IMR-90 (cell line): ENCODE data around the gene KLHL2. TPM values are rescaled to one million over a fixed set of nuclear protein-coding genes. Genes with fewer than 3 reads are reported as not detected.

ENCODE experiments used
- ATAC-seq: fragments of 200-7000 bp; cut with Tn5 transposase; 2 replicates; pipeline ENCODE4 v1.9.1; 2020; ENCODE audit warnings: low read depth, mild to moderate bottlenecking, moderate library complexity
- BruUV-seq: library from RNA; stranded (reverse); fragments of 400-500 nt; replicated peaks from 2 replicates; lab custom pipeline; 2021; lab: Mats Ljungman, UMichigan
- CTCF ChIA-PET: fragments of 300-600 bp; formaldehyde crosslinking; extraction: SDS; loops from one replicate; lab custom pipeline; 2021; ENCODE audit warnings: antibody characterized with exemption; lab: Yijun Ruan, JAX
- POLR2A ChIA-PET: fragments of 300-600 bp; sonication (Branson Sonifier 250); formaldehyde crosslinking; loops from one replicate; lab custom pipeline; 2022; ENCODE audit warnings: antibody characterized with exemption; ENCODE audit not compliant: unreplicated experiment; lab: Charles Lee
- DNase-seq: peaks from one replicate; pipeline ENCODE4 v3.0.0; 2013
- H2AFZ ChIP-seq: replicated peaks from 2 replicates; pipeline ENCODE3; 2013; ENCODE audit warnings: low read length, mild to moderate bottlenecking; ENCODE audit not compliant: poor library complexity
- H2AK5ac ChIP-seq: 2 replicates; pipeline ENCODE4 v1.6.1; 2013; ENCODE audit warnings: low read depth, low read length, inconsistent platforms
- H2AK9ac ChIP-seq: replicated peaks from 2 replicates; pipeline ENCODE3; 2013; ENCODE audit warnings: mild to moderate bottlenecking, low read depth, low read length, moderate library complexity; ENCODE audit not compliant: poor library complexity
- H2BK120ac ChIP-seq: 2 replicates; pipeline ENCODE4 v1.6.1; 2013; ENCODE audit warnings: low read depth, low read length, inconsistent platforms
- H2BK15ac ChIP-seq: 3 replicates; pipeline ENCODE4 v1.6.1; 2013; ENCODE audit warnings: low read depth, low read length, inconsistent platforms
- H2BK20ac ChIP-seq: 2 replicates; pipeline ENCODE4 v1.6.1; 2013; ENCODE audit warnings: low read depth, mild to moderate bottlenecking, inconsistent platforms, low read length, moderate library complexity
- H2BK5ac ChIP-seq: 2 replicates; pipeline ENCODE4 v1.6.1; 2013; ENCODE audit warnings: mild to moderate bottlenecking, low read depth, low read length, inconsistent platforms; ENCODE audit not compliant: poor library complexity, severe bottlenecking
- H3K14ac ChIP-seq: replicated peaks from 2 replicates; pipeline ENCODE4 v1.6.1; 2013; ENCODE audit warnings: low read depth, low read length, inconsistent platforms
- H3K18ac ChIP-seq: 2 replicates; pipeline ENCODE4 v1.6.1; 2013; ENCODE audit warnings: low read depth, low read length, control low read depth
- H3K23ac ChIP-seq: 2 replicates; pipeline ENCODE4 v1.6.1; 2013; ENCODE audit warnings: low read depth, low read length, inconsistent platforms
- H3K27ac ChIP-seq: 2 replicates; pipeline ENCODE4 v1.5.1; 2013; ENCODE audit warnings: mild to moderate bottlenecking, control low read depth, low read length; ENCODE audit not compliant: insufficient read depth
- H3K27me3 ChIP-seq: 2 replicates; pipeline ENCODE4 v1.6.1; 2013; ENCODE audit warnings: low read length; ENCODE audit not compliant: control insufficient read depth, insufficient read depth
- H3K36me3 ChIP-seq: 2 replicates; pipeline ENCODE4 v1.6.1; 2013; ENCODE audit warnings: low read length, mixed read lengths; ENCODE audit not compliant: control insufficient read depth, insufficient read depth
- H3K4ac ChIP-seq: 2 replicates; pipeline ENCODE4 v1.6.1; 2013; ENCODE audit warnings: low read depth, low read length, inconsistent platforms
- H3K4me1 ChIP-seq: 2 replicates; pipeline ENCODE4 v1.6.1; 2013; ENCODE audit warnings: low read length, mixed read lengths; ENCODE audit not compliant: control insufficient read depth, insufficient read depth
- H3K4me2 ChIP-seq: 2 replicates; pipeline ENCODE4 v1.6.1; 2013; ENCODE audit warnings: low read depth, mild to moderate bottlenecking, control low read depth, low read length, moderate library complexity
- H3K4me3 ChIP-seq: 2 replicates; pipeline ENCODE4 v1.5.1; 2013; ENCODE audit warnings: low read depth, mild to moderate bottlenecking, control low read depth, low read length, moderate library complexity; ENCODE audit not compliant: insufficient read depth
- H3K56ac ChIP-seq: 2 replicates; pipeline ENCODE4 v1.6.1; 2013; ENCODE audit warnings: low read length, inconsistent platforms; ENCODE audit not compliant: insufficient read depth; ENCODE audit errors: extremely low read depth
- H3K79me1 ChIP-seq, 2 experiments: 2 replicates each; pipeline ENCODE4 v1.6.1; 2013; ENCODE audit warnings: low read length in 2 of 2, inconsistent platforms in 1 of 2, low read depth in 1 of 2
- H3K9ac ChIP-seq: 2 replicates; pipeline ENCODE4 v1.6.1; 2013; ENCODE audit warnings: low read depth, low read length, control low read depth
- H3K9me1 ChIP-seq: 2 replicates; pipeline ENCODE4 v1.6.1; 2013; ENCODE audit warnings: low read length, inconsistent platforms; ENCODE audit not compliant: insufficient read depth
- H3K9me3 ChIP-seq: 2 replicates; pipeline ENCODE4 v1.6.1; 2013; ENCODE audit warnings: low read length; ENCODE audit not compliant: control insufficient read depth, insufficient read depth
- H4K20me1 ChIP-seq: 2 replicates; pipeline ENCODE4 v1.6.1; 2013; ENCODE audit warnings: low read length, inconsistent platforms; ENCODE audit not compliant: insufficient read depth
- H4K5ac ChIP-seq: 2 replicates; pipeline ENCODE4 v1.6.1; 2013; ENCODE audit warnings: mild to moderate bottlenecking, low read depth, low read length, control low read depth
- H4K8ac ChIP-seq, 2 experiments: 2 replicates each; pipeline ENCODE4 v1.6.1; 2013; ENCODE audit warnings: low read depth in 2 of 2, low read length in 2 of 2, control low read depth in 1 of 2, inconsistent platforms in 1 of 2
- H4K91ac ChIP-seq: 2 replicates; pipeline ENCODE4 v1.6.1; 2013; ENCODE audit warnings: low read depth, low read length, inconsistent platforms; ENCODE audit not compliant: insufficient read depth
- CEBPB ChIP-seq: IDR thresholded peaks from 2 replicates; pipeline ENCODE4 v1.6.1; 2012; ENCODE audit warnings: low read depth, low read length, improper control_type of control experiment
- CHD1 ChIP-seq: IDR thresholded peaks from 2 replicates; pipeline ENCODE4 v1.6.1; 2012; ENCODE audit warnings: low read depth, low read length, improper control_type of control experiment
- CTCF ChIP-seq: conservative IDR thresholded peaks from 2 replicates; pipeline ENCODE4 v1.5.1; 2012; ENCODE audit warnings: mild to moderate bottlenecking, low read depth, low read length, improper control_type of control experiment
- ELK1 ChIP-seq: fragments of 150-350 bp; IDR thresholded peaks from 2 replicates; pipeline ENCODE4 v1.6.1; 2016; ENCODE audit warnings: low read depth, mild to moderate bottlenecking, low read length, moderate library complexity, borderline replicate concordance
- FOS ChIP-seq: fragments of 150-350 bp; IDR thresholded peaks from 2 replicates; pipeline ENCODE4 v1.6.1; 2016; ENCODE audit warnings: low read depth, low read length
- MAFK ChIP-seq: IDR thresholded peaks from 2 replicates; pipeline ENCODE4 v1.6.1; 2012; ENCODE audit warnings: low read depth, low read length, improper control_type of control experiment
- MAZ ChIP-seq: IDR thresholded peaks from 2 replicates; pipeline ENCODE4 v1.6.1; 2012; ENCODE audit warnings: low read depth, mild to moderate bottlenecking, low read length, improper control_type of control experiment, moderate library complexity, borderline replicate concordance
- MXI1 ChIP-seq: IDR thresholded peaks from 2 replicates; pipeline ENCODE4 v1.6.1; 2012; ENCODE audit warnings: low read depth, mild to moderate bottlenecking, low read length, moderate library complexity, borderline replicate concordance
- RAD21 ChIP-seq: IDR thresholded peaks from 2 replicates; pipeline ENCODE4 v1.6.1; 2012; ENCODE audit warnings: low read length, improper control_type of control experiment
- RCOR1 ChIP-seq: IDR thresholded peaks from 2 replicates; pipeline ENCODE4 v1.6.1; 2012; ENCODE audit warnings: mild to moderate bottlenecking, low read length, improper control_type of control experiment; ENCODE audit not compliant: insufficient replicate concordance
- RFX5 ChIP-seq: IDR thresholded peaks from 2 replicates; pipeline ENCODE4 v1.8.0; 2012; ENCODE audit warnings: low read depth, mild to moderate bottlenecking, low read length, moderate library complexity
- SMC3 ChIP-seq: fragments of 150-350 bp; IDR thresholded peaks from 2 replicates; pipeline ENCODE4 v1.6.1; 2016; ENCODE audit warnings: low read depth, mild to moderate bottlenecking, antibody characterized with exemption, low read length, moderate library complexity
- WGBS, 2 experiments: methylation state at CpG; one replicate each; pipeline versions ENCODE4 v1.1.5 to v1.1.7; 2013; ENCODE audit warnings: missing lambda C conversion rate in 2 of 2; ENCODE audit not compliant: insufficient read length in 1 of 2; ENCODE audit errors: extremely low coverage in 2 of 2; 5-methylcytosine and 5-hydroxymethylcytosine counted together
- dilution Hi-C: fragments of 300-500 bp; cut with HindIII; formaldehyde crosslinking; loops from one replicate; pipeline ENCODE4 v1.14.3; 2018; ENCODE audit warnings: low sequenced_read_pairs; ENCODE audit not compliant: unreplicated experiment
- in situ Hi-C: fragments of 300-500 bp; cut with MboI; formaldehyde crosslinking; loops from 3 replicates; pipeline ENCODE4 v1.14.3; 2019; ENCODE audit warnings: low sequenced_read_pairs, inconsistent platforms, mixed read lengths
- intact Hi-C: fragments of 100-400 bp; cut with micrococcal nuclease; formaldehyde crosslinking; loops from 2 replicates; pipeline ENCODE4 v1.10.0; 2022
- polyA plus RNA-seq, 3 experiments: library from polyadenylated mRNA; depleted of rRNA; stranded (reverse); fragments of >200 nt; gene quantifications; 2 replicates each; pipeline ENCODE4 v1.2.3, GENCODE V29; 2012; ENCODE audit warnings: low replicate concordance in 1 of 3
- total RNA-seq: library from RNA; depleted of rRNA; stranded (reverse); fragments of >200 nt; gene quantifications from 2 replicates; pipeline ENCODE4 v1.2.3, GENCODE V29; 2012

KLHL2 gene
- total and polyA plus RNA-seq, 2 of the 4 experiments (the other 2 are of a cell fraction) = 11.0 to 12.4 TPM

- ChIA-PET POLR2A (no interaction called here), CTCF (no interaction called here)
These were observed 13.0 kb upstream of the KLHL2 start for GRCh38 chr4:165194368-165194767.

More at GRCh38 chr4:165194368-165194767, 13.0 kb upstream of the KLHL2 start:
- no peaks in the 10 kb centered on the region for H3K4me1 ChIP-seq
- DNase-seq = no peak
- H2BK5ac ChIP-seq = no peak overlapping the region
- no peak overlapping the region for H3K18ac ChIP-seq
- no peak overlapping the region for H3K23ac ChIP-seq
- no peaks in the 10 kb centered on the region for H3K9me3 ChIP-seq
- no peaks in the 10 kb centered on the region for H4K20me1 ChIP-seq
- no peak for TF ChIP-seq CEBPB
- no peak for TF ChIP-seq CHD1
- TF ChIP-seq FOS = no peak
- TF ChIP-seq MAZ = no peak
- TF ChIP-seq SMC3 = no peak
- TF ChIP-seq CTCF = no peak
- TF ChIP-seq ELK1 = no peak
- no peak for TF ChIP-seq RAD21
- TF ChIP-seq RCOR1 = no peak
- no peak for TF ChIP-seq MXI1
- TF ChIP-seq RFX5 = no peak
- no peak for TF ChIP-seq MAFK
- no peak overlapping the region for H2BK120ac ChIP-seq
- H2BK15ac ChIP-seq = no peak overlapping the region
- H3K9me1 ChIP-seq = no peaks in the 10 kb centered on the region
- intact Hi-C loops = no loop called here
- H3K9ac ChIP-seq = no peak overlapping the region
- no peak overlapping the region for H4K91ac ChIP-seq
- no peak overlapping the region for H2AK9ac ChIP-seq
- H4K5ac ChIP-seq = no peak overlapping the region
- peaks cover 6% of the 10 kb centered on the region for H3K27me3 ChIP-seq
- in situ Hi-C loops = no loop called here
- no peak overlapping the region for H3K14ac ChIP-seq
- H3K4me3 ChIP-seq = no peak overlapping the region
- H3K4me2 ChIP-seq = no peak overlapping the region
- H2AFZ ChIP-seq = no peak overlapping the region
- H3K79me1 ChIP-seq = no peaks in the 10 kb centered on the region
- WGBS, 2 experiments = no CpG with 5 or more reads among the region's 1 CpG
- no peak overlapping the region for H3K4ac ChIP-seq
- no peak overlapping the region for H2AK5ac ChIP-seq
- ATAC-seq = no peak
- no peak overlapping the region for H4K8ac ChIP-seq
- H2BK20ac ChIP-seq = no peak overlapping the region
- H3K27ac ChIP-seq = no peak overlapping the region
- H3K36me3 ChIP-seq = no peaks in the 10 kb centered on the region
- H3K56ac ChIP-seq = no peak overlapping the region
- dilution Hi-C loops = no loop called here
- no TSS peak for BruUV-seq
